Measurements from ENCODE around the gene HORMAD2. TPM values are rescaled to one million over a fixed set of nuclear protein-coding genes. Genes with fewer than 3 reads are reported as not detected.

Gene HORMAD2
- polyA plus RNA-seq, 1 experiment: not detected

- no peaks in the 10 kb centered on the region for H3K36me3 ChIP-seq (ENCODE audit: control insufficient read depth, insufficient read depth, low read length)
- H3K27me3 ChIP-seq (ENCODE audit: control insufficient read depth, insufficient read depth, low read length): no peaks in the 10 kb centered on the region; the same call in 1 of the 2 replicates
- ChIA-PET POLR2A (no interaction called here), CTCF (interaction anchor here (0.7 to 1.3 kb wide), 6 partner anchors 9 to 271 kb away, joined by 3 to 4 read pairs (median 4); no protein-coding TSS in a partner anchor)
- no peak for DNase-seq (ENCODE audit: low read depth)
- TF ChIP-seq CTCF (IDR thresholded peaks at IDR 0.05; ENCODE audit: insufficient read depth, low read depth, low read length): no peak
- no peak overlapping the region for H3K4me3 ChIP-seq (ENCODE audit: low read depth, low read length)
These were observed 36.3 kb downstream of the HORMAD2 start for GRCh38 chr22:30116362-30117117.

GRCh38 chr22:30117256-30117655 lies 37.0 kb downstream of the HORMAD2 start:
- POLR2A ChIA-PET: no interaction called here
- DNase-seq (ENCODE audit: low read depth): no peak
- Histone ChIP-seq H3K27me3 (ENCODE audit: control insufficient read depth, insufficient read depth, low read length) (no peaks in the 10 kb centered on the region; the same call in 1 of the 2 replicates), H3K36me3 (ENCODE audit: control insufficient read depth, insufficient read depth, low read length) (no peaks in the 10 kb centered on the region), H3K4me3 (ENCODE audit: low read depth, low read length) (no peak overlapping the region)
- CTCF ChIA-PET: interaction anchor here (0.7 to 1.2 kb wide), 2 partner anchors 9 to 96 kb away, joined by 3 to 4 read pairs; no protein-coding TSS in a partner anchor
- TF ChIP-seq CTCF (IDR thresholded peaks at IDR 0.05; ENCODE audit: insufficient read depth, low read depth, low read length): no peak

- POLR2A ChIA-PET: no interaction called here
- Histone ChIP-seq H3K36me3 (ENCODE audit: control insufficient read depth, insufficient read depth, low read length) (no peaks in the 10 kb centered on the region), H3K27me3 (ENCODE audit: control insufficient read depth, insufficient read depth, low read length) (no peaks in the 10 kb centered on the region; the same call in 1 of the 2 replicates), H3K4me3 (ENCODE audit: low read depth, low read length) (no peak overlapping the region)
- DNase-seq (ENCODE audit: low read depth): no peak
- CTCF ChIA-PET: interaction anchor here (1.1 to 2.5 kb wide), 4 partner anchors 11 to 273 kb away, joined by 3 to 14 read pairs (median 5); no protein-coding TSS in a partner anchor
- no peak for TF ChIP-seq CTCF (IDR thresholded peaks at IDR 0.05; ENCODE audit: insufficient read depth, low read depth, low read length)
These were observed 38.0 kb downstream of the HORMAD2 start for GRCh38 chr22:30118291-30118690.

GRCh38 chr22:30121960-30122359 lies 41.7 kb downstream of the HORMAD2 start:
- Histone ChIP-seq H3K4me3 (ENCODE audit: low read depth, low read length) (no peak overlapping the region), H3K36me3 (ENCODE audit: control insufficient read depth, insufficient read depth, low read length) (no peaks in the 10 kb centered on the region), H3K27me3 (ENCODE audit: control insufficient read depth, insufficient read depth, low read length) (no peaks in the 10 kb centered on the region; the same call in 1 of the 2 replicates)
- TF ChIP-seq CTCF (IDR thresholded peaks at IDR 0.05; ENCODE audit: insufficient read depth, low read depth, low read length): no peak
- DNase-seq (ENCODE audit: low read depth): no peak
- ChIA-PET CTCF (interaction anchor here (2.1 to 4.7 kb wide), 2 partner anchors 14 to 133 kb away, joined by 9 to 21 read pairs; no protein-coding TSS in a partner anchor), POLR2A (no interaction called here)

DNA sequence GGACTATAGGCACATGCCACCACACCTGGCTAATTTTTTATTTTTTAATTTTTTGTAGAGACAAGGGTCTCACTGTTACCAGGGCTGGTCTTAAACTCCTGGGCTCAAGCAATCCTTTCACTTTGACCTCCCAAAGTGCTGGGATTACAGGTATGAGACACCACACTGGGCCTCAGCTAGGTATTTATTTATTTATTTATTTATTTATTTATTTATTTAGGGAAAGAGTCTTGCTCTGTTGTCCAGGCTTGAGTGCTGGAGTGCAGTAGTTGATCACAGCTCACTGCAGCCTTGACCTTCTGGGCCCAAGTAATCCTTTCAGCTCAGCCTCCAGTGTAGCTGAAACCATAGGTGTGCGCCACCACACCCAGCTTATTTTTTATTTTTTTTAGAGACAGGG lies 43.2 kb downstream of the HORMAD2 start:
- CTCF ChIA-PET: interaction anchor here (0.7 to 4.7 kb wide), 4 partner anchors 14 to 132 kb away, joined by 3 to 21 read pairs (median 6); no protein-coding TSS in a partner anchor
- TF ChIP-seq CTCF (IDR thresholded peaks at IDR 0.05; ENCODE audit: insufficient read depth, low read depth, low read length): no peak
- no peaks in the 10 kb centered on the region for H3K36me3 ChIP-seq (ENCODE audit: control insufficient read depth, insufficient read depth, low read length)
- POLR2A ChIA-PET: no interaction called here
- H3K4me3 ChIP-seq (ENCODE audit: low read depth, low read length): no peak overlapping the region
- no peaks in the 10 kb centered on the region; the same call in 1 of the 2 replicates for H3K27me3 ChIP-seq (ENCODE audit: control insufficient read depth, insufficient read depth, low read length)
- no peak for DNase-seq (ENCODE audit: low read depth)
